H1 (cell line): Measurements from ENCODE around the gene SVEP1. TPM values are rescaled to one million over a fixed set of nuclear protein-coding genes. Genes with fewer than 3 reads are reported as not detected.

Experiments used
- CTCF ChIA-PET: fragments of 300-600 bp; sonication (Branson Sonifier 250); formaldehyde crosslinking; loops from one replicate; lab custom pipeline; 2021; ENCODE audit not compliant: partially characterized antibody; lab: Charles Lee
- POLR2A ChIA-PET: fragments of 300-600 bp; sonication (Branson Sonifier 250); formaldehyde crosslinking; loops from one replicate; lab custom pipeline; 2021; ENCODE audit warnings: inconsistent platforms; ENCODE audit not compliant: partially characterized antibody; lab: Charles Lee
- DNase-seq, 2 experiments: peaks; one replicate each; pipeline versions ENCODE4 v3.0.0 to v3.0.0-alpha.2; 2010 to 2022; ENCODE audit warnings: low spot score in 2 of 2, low read depth in 1 of 2, mixed read lengths in 1 of 2
- FAIRE-seq: peaks from 2 replicates; lab custom pipeline; 2011; peaks lifted over from hg19 to GRCh38; lab: Jason Lieb, UNC
- H2AFZ ChIP-seq: 2 replicates; pipeline ENCODE4 v1.8.1; 2012; ENCODE audit warnings: low read length, inconsistent platforms
- H2AK5ac ChIP-seq: 2 replicates; pipeline ENCODE4 v1.6.1; 2013; ENCODE audit warnings: low read depth, low read length
- H2BK120ac ChIP-seq: replicated peaks from 2 replicates; pipeline ENCODE3; 2013; ENCODE audit warnings: low read depth, low read length, inconsistent platforms
- H2BK12ac ChIP-seq: 2 replicates; pipeline ENCODE4 v1.6.1; 2013; ENCODE audit warnings: low read depth, low read length
- H2BK15ac ChIP-seq: 2 replicates; pipeline ENCODE4 v1.6.1; 2013; ENCODE audit warnings: low read length
- H2BK20ac ChIP-seq: 2 replicates; pipeline ENCODE4 v1.6.1; 2013; ENCODE audit warnings: low read length
- H2BK5ac ChIP-seq: 2 replicates; pipeline ENCODE4 v1.6.1; 2013; ENCODE audit warnings: low read depth, low read length
- H3K14ac ChIP-seq: 2 replicates; pipeline ENCODE4 v1.6.1; 2013; ENCODE audit warnings: inconsistent platforms; ENCODE audit not compliant: insufficient read length
- H3K18ac ChIP-seq: 2 replicates; pipeline ENCODE4 v1.6.1; 2013; ENCODE audit warnings: low read length; ENCODE audit errors: extremely low read depth
- H3K23ac ChIP-seq: 2 replicates; pipeline ENCODE4 v1.6.1; 2013; ENCODE audit warnings: inconsistent platforms; ENCODE audit not compliant: insufficient read length
- H3K23me2 ChIP-seq: 2 replicates; pipeline ENCODE4 v1.6.1; 2013; ENCODE audit warnings: low read depth, low read length
- H3K27ac ChIP-seq: 2 replicates; pipeline ENCODE4 v1.6.1; 2011; ENCODE audit warnings: low read depth, low read length, inconsistent platforms
- H3K27me3 ChIP-seq, 4 experiments: replicated peaks in 1 of 4; 1 replicate in 1 of 4; 2 replicates in 3 of 4; pipeline versions ENCODE4 v1.6.1 to v1.8.1; 2011 to 2013; ENCODE audit warnings: low read length in 3 of 4, mild to moderate bottlenecking in 3 of 4, inconsistent platforms in 2 of 4, mixed read lengths in 2 of 4, moderate library complexity in 1 of 4; ENCODE audit not compliant: control insufficient read depth in 3 of 4, insufficient read depth in 3 of 4; ENCODE audit errors: extremely low read depth in 1 of 4
- H3K36me3 ChIP-seq, 4 experiments: 2 replicates each; pipeline versions ENCODE4 v1.6.1 to v1.8.1; 2011 to 2013; ENCODE audit warnings: mild to moderate bottlenecking in 4 of 4, low read length in 3 of 4, moderate library complexity in 2 of 4, control low read depth in 1 of 4, inconsistent platforms in 1 of 4; ENCODE audit not compliant: insufficient read depth in 4 of 4, control insufficient read depth in 2 of 4
- H3K4ac ChIP-seq: replicated peaks from 2 replicates; pipeline ENCODE3; 2013; ENCODE audit warnings: low read length, low read depth, mixed read lengths, inconsistent platforms; ENCODE audit not compliant: insufficient read length
- H3K4me1 ChIP-seq, 4 experiments: replicated peaks in 1 of 4; 1 replicate in 1 of 4; 2 replicates in 3 of 4; pipeline versions ENCODE4 v1.6.1 to v1.8.1; 2011 to 2013; ENCODE audit warnings: low read length in 3 of 4, inconsistent platforms in 2 of 4, mixed read lengths in 1 of 4; ENCODE audit not compliant: insufficient read depth in 4 of 4, control insufficient read depth in 3 of 4
- H3K4me2 ChIP-seq, 2 experiments: 2 replicates each; pipeline versions ENCODE4 v1.6.1 to v1.8.1; 2011 to 2013; ENCODE audit warnings: low read depth in 2 of 2, low read length in 2 of 2, control low read depth in 1 of 2, inconsistent platforms in 1 of 2, mild to moderate bottlenecking in 1 of 2; ENCODE audit not compliant: insufficient read depth in 1 of 2
- H3K4me3 ChIP-seq, 4 experiments: fragments of 200-600, 300-600 bp in 1 of 4; sonication (generic), shearing (Covaris generic), sonication (Bioruptor Twin) in 1 of 4; 2 replicates each; pipeline versions ENCODE4 v1.5.1 to v1.8.1; 2011 to 2016; ENCODE audit warnings: low read length in 4 of 4, low read depth in 3 of 4, control low read depth in 2 of 4, inconsistent platforms in 2 of 4, mild to moderate bottlenecking in 2 of 4, mixed read lengths in 1 of 4, moderate library complexity in 1 of 4; ENCODE audit not compliant: insufficient read depth in 2 of 4; ENCODE audit errors: extremely low read depth in 1 of 4
- H3K56ac ChIP-seq: replicated peaks from 2 replicates; pipeline ENCODE3; 2013; ENCODE audit warnings: low read depth, mild to moderate bottlenecking, mixed read lengths, low read length, inconsistent platforms; ENCODE audit not compliant: insufficient read length
- H3K79me1 ChIP-seq: 2 replicates; pipeline ENCODE4 v1.6.1; 2013; ENCODE audit warnings: low read depth, low read length, control low read depth
- H3K79me2 ChIP-seq, 2 experiments: 2 replicates each; pipeline versions ENCODE4 v1.6.1 to v1.8.1; 2012 to 2013; ENCODE audit warnings: low read length in 2 of 2, mild to moderate bottlenecking in 2 of 2, inconsistent platforms in 1 of 2; ENCODE audit not compliant: insufficient read depth in 2 of 2, control insufficient read depth in 1 of 2
- H3K9ac ChIP-seq, 4 experiments: replicated peaks in 1 of 4; 1 replicate in 1 of 4; 2 replicates in 3 of 4; pipeline versions ENCODE4 v1.6.1 to v1.8.1; 2011 to 2013; ENCODE audit warnings: low read depth in 3 of 4, low read length in 3 of 4, control low read depth in 2 of 4, mild to moderate bottlenecking in 2 of 4, moderate library complexity in 2 of 4, inconsistent platforms in 1 of 4; ENCODE audit errors: extremely low read depth in 1 of 4
- H3K9me3 ChIP-seq, 2 experiments: 2 replicates each; pipeline versions ENCODE4 v1.6.1 to v1.8.1; 2012 to 2013; ENCODE audit warnings: mild to moderate bottlenecking in 2 of 2, moderate library complexity in 2 of 2, control low read depth in 1 of 2, inconsistent platforms in 1 of 2, low read depth in 1 of 2, low read length in 1 of 2, mixed read lengths in 1 of 2; ENCODE audit not compliant: insufficient read depth in 2 of 2
- H4K20me1 ChIP-seq, 2 experiments: replicated peaks in 1 of 2; 2 replicates each; pipeline versions ENCODE3 to v1.8.1; 2011 to 2013; ENCODE audit warnings: inconsistent platforms in 2 of 2, low read length in 2 of 2, mild to moderate bottlenecking in 1 of 2; ENCODE audit not compliant: insufficient read depth in 2 of 2, control insufficient read depth in 1 of 2
- H4K5ac ChIP-seq: 2 replicates; pipeline ENCODE4 v1.6.1; 2013; ENCODE audit warnings: low read length, low read depth, mixed read lengths, inconsistent platforms; ENCODE audit not compliant: insufficient read length
- H4K8ac ChIP-seq: 2 replicates; pipeline ENCODE4 v1.8.0; 2013; ENCODE audit warnings: mild to moderate bottlenecking, moderate library complexity, low read length, inconsistent platforms; ENCODE audit not compliant: insufficient read depth; ENCODE audit errors: extremely low read depth
- H4K91ac ChIP-seq: replicated peaks from 2 replicates; pipeline ENCODE3; 2013; ENCODE audit warnings: low read length, mixed read lengths, inconsistent platforms; ENCODE audit not compliant: insufficient read length
- JUND ChIP-seq: IDR thresholded peaks from 2 replicates; pipeline ENCODE4 v1.6.1; 2011; ENCODE audit warnings: mild to moderate bottlenecking, improper control_type of control experiment, low read length
- SIX5 ChIP-seq: IDR thresholded peaks from 2 replicates; pipeline ENCODE4 v1.6.1; 2011; ENCODE audit warnings: mild to moderate bottlenecking, low read depth, low read length
- TEAD4 ChIP-seq: IDR thresholded peaks from 2 replicates; pipeline ENCODE4 v1.6.1; 2012; ENCODE audit warnings: low read depth, low read length, inconsistent platforms, mixed read lengths
- WGBS, 2 experiments: shearing (Covaris generic) in 1 of 2; methylation state at CpG; one replicate each; pipeline versions ENCODE4 v1.1.6 to v1.1.7; 2013 to 2015; ENCODE audit warnings: low lambda C conversion rate in 2 of 2, mixed read lengths in 2 of 2, inconsistent platforms in 1 of 2, low coverage in 1 of 2, missing lambda C conversion rate in 1 of 2; ENCODE audit not compliant: insufficient replicate concordance in 2 of 2, insufficient coverage in 1 of 2, insufficient read length in 1 of 2; ENCODE audit errors: extremely low coverage in 1 of 2, missing lambda C conversion rate in 1 of 2; 5-methylcytosine and 5-hydroxymethylcytosine counted together
- polyA plus RNA-seq, 7 experiments: library from polyadenylated mRNA; depleted of rRNA in 3 of 7; stranded (reverse) in 5 of 7; unstranded in 2 of 7; fragments of >200 nt in 5 of 7; fragments of 200-250 nt in 2 of 7; gene quantifications; 1 replicate in 5 of 7; 2 replicates in 1 of 7; 4 replicates in 1 of 7; pipeline versions ENCODE4 v1.2.1 to v1.2.3, GENCODE V29; 2011 to 2013; ENCODE audit warnings: missing spikeins in 2 of 7, mixed read lengths in 2 of 7
- total RNA-seq: library from RNA; stranded (reverse); fragmentation: NEBNext Ultra II Directional; extraction: Animal tissue kit (Norgen Biotek cat#: 25700); gene quantifications from 2 replicates; pipeline ENCODE4 v1.2.1, GENCODE V29; 2021

Gene SVEP1
- total and polyA plus RNA-seq, 2 of the 8 experiments (the other 6 are each of a cell fraction or from before 2014, with no cell fraction given), result 0.11 to 0.37 TPM

GRCh38 chr9:110604171-110604601 lies 24.6 kb upstream of the SVEP1 start:
- H2BK5ac ChIP-seq, result no peak overlapping the region
- H3K4ac ChIP-seq, result no peak overlapping the region
- no peak overlapping the region for H4K91ac ChIP-seq
- H3K4me1 ChIP-seq, result peaks cover 0 to 4% (median 0%) of the 10 kb centered on the region in 4 experiments; a peak in 4 of 7 replicates
- TF ChIP-seq SIX5, result no peak
- TF ChIP-seq TEAD4, result no peak
- 0 out of 2 replicates have a peak, but pooled peaks have one; percentile 18 for TF ChIP-seq JUND
- H3K56ac ChIP-seq, result no peak overlapping the region
- H3K27me3 ChIP-seq, result no peaks in the 10 kb centered on the region
- no peak overlapping the region for H3K14ac ChIP-seq
- H2BK20ac ChIP-seq, result no peak overlapping the region
- H4K5ac ChIP-seq, result no peak overlapping the region
- H3K23me2 ChIP-seq, result no peaks in the 10 kb centered on the region
- no peak overlapping the region for H4K8ac ChIP-seq
- H2BK12ac ChIP-seq, result no peak overlapping the region
- CTCF ChIA-PET, result interaction anchor here (0.7 kb wide), 1 partner anchor 12 kb away, joined by 3 read pairs; no protein-coding TSS in a partner anchor
- H2BK120ac ChIP-seq, result no peak overlapping the region
- POLR2A ChIA-PET, result interaction anchor here (1.7 kb wide), 1 partner anchor 10 kb away, joined by 6 read pairs; no protein-coding TSS in a partner anchor
- H4K20me1 ChIP-seq, result no peaks in the 10 kb centered on the region
- H3K36me3 ChIP-seq, result no peaks in the 10 kb centered on the region
- no peak overlapping the region for H3K9ac ChIP-seq
- H2BK15ac ChIP-seq, result no peak overlapping the region
- peak overlapping the region in 1 of 2 experiments; percentile 7; a peak in 1 of 4 replicates for H3K4me2 ChIP-seq
- H3K79me2 ChIP-seq, result no peaks in the 10 kb centered on the region
- no peak overlapping the region; the same call in 1 of the 2 replicates for H2AK5ac ChIP-seq
- H3K27ac ChIP-seq, result no peak overlapping the region
- H3K4me3 ChIP-seq, result no peak overlapping the region
- no peaks in the 10 kb centered on the region for H3K79me1 ChIP-seq
- WGBS, 2 experiments, result 90% methylated on average over 5 of the region's 5 CpGs; no CpG with 5 or more reads in 1 of the 2 experiments
- DNase-seq (no peak), FAIRE-seq (no peak)
- peaks cover 0 to 3% of the 10 kb centered on the region in 2 experiments; a peak in 1 of 4 replicates for H3K9me3 ChIP-seq
- H2AFZ ChIP-seq, result peak overlapping the region; percentile 19; the same call in 1 of the 2 replicates
- no peak overlapping the region; the same call in 1 of the 2 replicates for H3K18ac ChIP-seq
- H3K23ac ChIP-seq, result no peak overlapping the region
